Measurements from ENCODE around the gene ZSWIM8.

DNA sequence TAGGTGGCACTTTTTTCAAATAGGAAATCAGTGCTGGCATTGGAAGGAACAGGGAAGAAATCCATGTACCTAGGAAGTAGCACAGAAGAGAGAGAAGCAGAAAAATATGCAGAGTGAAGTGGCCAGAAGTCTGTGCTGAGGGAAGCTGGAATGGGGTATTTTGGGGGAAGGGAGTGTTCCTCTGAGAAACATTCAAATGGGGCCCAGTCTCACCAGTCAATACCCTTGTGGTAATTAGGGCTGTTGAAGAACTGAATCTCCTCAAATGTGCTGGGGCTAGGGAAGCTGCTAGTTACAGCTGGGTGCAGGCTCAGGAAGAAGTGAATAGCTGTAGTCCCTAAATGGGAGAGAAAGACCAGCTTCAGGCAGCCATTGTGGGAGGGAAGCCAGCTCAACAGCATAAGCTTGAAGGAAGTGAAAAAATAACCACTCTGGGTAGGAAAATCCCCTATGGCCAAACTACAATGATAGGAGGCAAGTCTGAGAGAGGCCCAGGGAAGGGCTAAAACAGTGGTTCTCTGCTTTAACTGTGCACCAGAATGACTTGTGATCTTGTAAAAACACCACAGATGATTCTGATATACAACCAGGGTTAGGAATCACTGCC, 18.4 kb downstream of the ZSWIM8 start:
- TF ChIP-seq MYC (IDR thresholded peaks at IDR 0.05; ENCODE audit: low read depth, low read length) (no peak), JUN (IDR thresholded peaks at IDR 0.05; ENCODE audit: borderline replicate concordance, insufficient read depth, insufficient read length, low read depth) (no peak), POLR2AphosphoS5 (IDR thresholded peaks at IDR 0.05; ENCODE audit: insufficient read depth, low read depth, low read length) (no peak)
- TF ChIP-seq, protein P1, sequence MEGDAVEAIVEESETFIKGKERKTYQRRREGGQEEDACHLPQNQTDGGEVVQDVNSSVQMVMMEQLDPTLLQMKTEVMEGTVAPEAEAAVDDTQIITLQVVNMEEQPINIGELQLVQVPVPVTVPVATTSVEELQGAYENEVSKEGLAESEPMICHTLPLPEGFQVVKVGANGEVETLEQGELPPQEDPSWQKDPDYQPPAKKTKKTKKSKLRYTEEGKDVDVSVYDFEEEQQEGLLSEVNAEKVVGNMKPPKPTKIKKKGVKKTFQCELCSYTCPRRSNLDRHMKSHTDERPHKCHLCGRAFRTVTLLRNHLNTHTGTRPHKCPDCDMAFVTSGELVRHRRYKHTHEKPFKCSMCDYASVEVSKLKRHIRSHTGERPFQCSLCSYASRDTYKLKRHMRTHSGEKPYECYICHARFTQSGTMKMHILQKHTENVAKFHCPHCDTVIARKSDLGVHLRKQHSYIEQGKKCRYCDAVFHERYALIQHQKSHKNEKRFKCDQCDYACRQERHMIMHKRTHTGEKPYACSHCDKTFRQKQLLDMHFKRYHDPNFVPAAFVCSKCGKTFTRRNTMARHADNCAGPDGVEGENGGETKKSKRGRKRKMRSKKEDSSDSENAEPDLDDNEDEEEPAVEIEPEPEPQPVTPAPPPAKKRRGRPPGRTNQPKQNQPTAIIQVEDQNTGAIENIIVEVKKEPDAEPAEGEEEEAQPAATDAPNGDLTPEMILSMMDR (IDR thresholded peaks at IDR 0.05; ENCODE audit: extremely low read depth in 1 of 2, insufficient read depth in 1 of 2, low read depth in 1 of 2, low read length in 2 of 2): no peak
- TF ChIP-seq, protein P2, sequence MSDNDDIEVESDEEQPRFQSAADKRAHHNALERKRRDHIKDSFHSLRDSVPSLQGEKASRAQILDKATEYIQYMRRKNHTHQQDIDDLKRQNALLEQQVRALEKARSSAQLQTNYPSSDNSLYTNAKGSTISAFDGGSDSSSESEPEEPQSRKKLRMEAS (IDR thresholded peaks at IDR 0.05; ENCODE audit: insufficient read depth, insufficient read length): no peak
